IMR-90 (cell line): Measurements from ENCODE around the gene ACSL3.

Source experiments
- CEBPB ChIP-seq: IDR thresholded peaks from 2 replicates; pipeline ENCODE4 v1.6.1; 2012; ENCODE audit warnings: low read depth, low read length, improper control_type of control experiment
- CTCF ChIP-seq: conservative IDR thresholded peaks from 2 replicates; pipeline ENCODE4 v1.5.1; 2012; ENCODE audit warnings: mild to moderate bottlenecking, low read depth, low read length, improper control_type of control experiment
- POLR2A ChIP-seq: IDR thresholded peaks from 2 replicates; pipeline ENCODE4 v1.6.1; 2012; ENCODE audit warnings: mild to moderate bottlenecking, low read depth, low read length
- USF2 ChIP-seq: fragments of 150-350 bp; IDR thresholded peaks from 2 replicates; pipeline ENCODE4 v1.6.1; 2017; ENCODE audit warnings: mild to moderate bottlenecking, antibody characterized with exemption, low read length, low read depth

- TF ChIP-seq CEBPB (no peak), CTCF (no peak), POLR2A (no peak), USF2 (no peak)
These were observed 83.0 kb downstream of the ACSL3 start for GRCh38 chr2:222943820-222944219.
